Upper lobe of right lung (tissue), 1 donor: ENCODE measurements around the gene CEP131. TPM values are rescaled to one million over a fixed set of nuclear protein-coding genes. Genes with fewer than 3 reads are reported as not detected.

Experiments used
- ATAC-seq: fragments of 200-7000 bp; cut with Tn5 transposase; one replicate; pipeline ENCODE4 v1.9.1; 2020; ENCODE audit warnings: mild to moderate bottlenecking, moderate library complexity
- DNase-seq: peaks from one replicate; pipeline ENCODE4 v3.0.0-alpha.2; 2020
- H3K27ac ChIP-seq: fragments of 200-600 bp; one replicate; pipeline ENCODE4 v1.8.0; 2022
- H3K27me3 ChIP-seq: fragments of 200-600 bp; one replicate; pipeline ENCODE4 v1.8.0; 2022; ENCODE audit warnings: mild to moderate bottlenecking
- H3K36me3 ChIP-seq: fragments of 200-600 bp; one replicate; pipeline ENCODE4 v1.8.0; 2022
- H3K4me1 ChIP-seq: fragments of 200-600 bp; one replicate; pipeline ENCODE4 v1.8.0; 2022
- H3K4me3 ChIP-seq: fragments of 200-600 bp; one replicate; pipeline ENCODE4 v1.8.0; 2022; ENCODE audit warnings: mild to moderate bottlenecking
- H3K9me3 ChIP-seq: fragments of 200-600 bp; one replicate; pipeline ENCODE4 v1.8.0; 2022
- intact Hi-C: fragments of 100-400 bp; cut with DNase I; formaldehyde crosslinking; loops from one replicate; pipeline ENCODE4 v1.11.0; 2022
- total RNA-seq: library from RNA; stranded (reverse); fragmentation: NEBNext Ultra II Directional; extraction: Animal tissue kit (Norgen Biotek cat#: 25700); gene quantifications from one replicate; pipeline ENCODE4 v1.2.1, GENCODE V29; 2021
- TF ChIP-seq, protein P1 (sequence below): fragments of 200-600 bp; IDR thresholded peaks from one replicate; pipeline ENCODE4 v1.8.0; 2022; ENCODE audit warnings: antibody characterized with exemption
- donor health status: DM: no; HTN: yes; CAD: no; lungs with severe emphysema.

The CEP131 gene
- total RNA-seq, 1 donor from 2014 or later: 7.5 TPM

- DNase-seq (no peak), ATAC-seq (no peak)
Measured at GRCh38 chr17:81161972-81162371, 60.8 kb downstream of the CEP131 start.

GRCh38 chr17:81161536-81161935 is 61.2 kb downstream of the CEP131 start:
- no peak for ATAC-seq
- intact Hi-C loops: no loop called here
- no peak for DNase-seq

More at GRCh38 chr17:81161972-81162371, 60.8 kb downstream of the CEP131 start:
- Histone ChIP-seq H3K27ac (no peak overlapping the region), H3K36me3 (no peaks in the 10 kb centered on the region), H3K4me3 (no peak overlapping the region), H3K9me3 (no peaks in the 10 kb centered on the region), H3K4me1 (peaks cover 10% of the 10 kb centered on the region), H3K27me3 (peaks cover 15% of the 10 kb centered on the region)
- TF ChIP-seq, protein P1, sequence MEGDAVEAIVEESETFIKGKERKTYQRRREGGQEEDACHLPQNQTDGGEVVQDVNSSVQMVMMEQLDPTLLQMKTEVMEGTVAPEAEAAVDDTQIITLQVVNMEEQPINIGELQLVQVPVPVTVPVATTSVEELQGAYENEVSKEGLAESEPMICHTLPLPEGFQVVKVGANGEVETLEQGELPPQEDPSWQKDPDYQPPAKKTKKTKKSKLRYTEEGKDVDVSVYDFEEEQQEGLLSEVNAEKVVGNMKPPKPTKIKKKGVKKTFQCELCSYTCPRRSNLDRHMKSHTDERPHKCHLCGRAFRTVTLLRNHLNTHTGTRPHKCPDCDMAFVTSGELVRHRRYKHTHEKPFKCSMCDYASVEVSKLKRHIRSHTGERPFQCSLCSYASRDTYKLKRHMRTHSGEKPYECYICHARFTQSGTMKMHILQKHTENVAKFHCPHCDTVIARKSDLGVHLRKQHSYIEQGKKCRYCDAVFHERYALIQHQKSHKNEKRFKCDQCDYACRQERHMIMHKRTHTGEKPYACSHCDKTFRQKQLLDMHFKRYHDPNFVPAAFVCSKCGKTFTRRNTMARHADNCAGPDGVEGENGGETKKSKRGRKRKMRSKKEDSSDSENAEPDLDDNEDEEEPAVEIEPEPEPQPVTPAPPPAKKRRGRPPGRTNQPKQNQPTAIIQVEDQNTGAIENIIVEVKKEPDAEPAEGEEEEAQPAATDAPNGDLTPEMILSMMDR: no peak
- intact Hi-C loops: no loop called here

GRCh38 chr17:81160747-81161453 is 61.9 kb downstream of the CEP131 start:
- Histone ChIP-seq H3K36me3 (no peaks in the 10 kb centered on the region), H3K9me3 (no peaks in the 10 kb centered on the region), H3K4me1 (peaks cover 10% of the 10 kb centered on the region), H3K27me3 (peaks cover 11% of the 10 kb centered on the region), H3K27ac (peak overlapping the region; percentile 71), H3K4me3 (peak overlapping the region; percentile 48)
- ATAC-seq (no peak), DNase-seq (no peak)
- intact Hi-C loops: no loop called here
- TF ChIP-seq, protein P1: no peak

More at GRCh38 chr17:81161536-81161935, 61.2 kb downstream of the CEP131 start:
- TF ChIP-seq, protein P1: no peak
- Histone ChIP-seq H3K27me3 (peaks cover 11% of the 10 kb centered on the region), H3K4me1 (peaks cover 10% of the 10 kb centered on the region), H3K9me3 (no peaks in the 10 kb centered on the region), H3K27ac (no peak overlapping the region), H3K36me3 (no peaks in the 10 kb centered on the region), H3K4me3 (no peak overlapping the region)

- H3K27me3 ChIP-seq: peaks cover 7% of the 10 kb centered on the region
- H3K9me3 ChIP-seq: no peaks in the 10 kb centered on the region
- DNase-seq (peak; percentile 82), ATAC-seq (peak; percentile 65)
- peak overlapping the region; percentile 48 for H3K4me3 ChIP-seq
- intact Hi-C loops: no loop called here
- peaks cover 6% of the 10 kb centered on the region for H3K4me1 ChIP-seq
- no peaks in the 10 kb centered on the region for H3K36me3 ChIP-seq
- TF ChIP-seq, protein P1: no peak
- peak overlapping the region; percentile 71 for H3K27ac ChIP-seq
Measured at GRCh38 chr17:81160306-81160705, 62.5 kb downstream of the CEP131 start.

GRCh38 chr17:81159611-81160265 is 63.0 kb downstream of the CEP131 start:
- ATAC-seq: peak; percentile 6
- intact Hi-C loops: no loop called here

More at GRCh38 chr17:81159611-81160265, 63.0 kb downstream of the CEP131 start:
- Histone ChIP-seq H3K4me1 (peaks cover 6% of the 10 kb centered on the region), H3K27me3 (peaks cover under 1% of the 10 kb centered on the region), H3K9me3 (no peaks in the 10 kb centered on the region), H3K27ac (peak overlapping the region; percentile 71), H3K36me3 (no peaks in the 10 kb centered on the region), H3K4me3 (peak overlapping the region; percentile 48)
- no peak for DNase-seq
- TF ChIP-seq, protein P1: no peak
